DMS 273 treated with DMSO at 0.1 percent for 48 hours (cell line): ENCODE data around the gene ZSCAN16.
"Not testable (repeated sequence)": the region's sequence is repeated elsewhere in the genome, so short reads cannot be mapped to it uniquely, and the experiment has no call there.

Source experiments
- DNase-seq: peaks from one replicate; lab custom pipeline; 2025; lab: John Stamatoyannopoulos, UW

The ZSCAN16 gene

DNA sequence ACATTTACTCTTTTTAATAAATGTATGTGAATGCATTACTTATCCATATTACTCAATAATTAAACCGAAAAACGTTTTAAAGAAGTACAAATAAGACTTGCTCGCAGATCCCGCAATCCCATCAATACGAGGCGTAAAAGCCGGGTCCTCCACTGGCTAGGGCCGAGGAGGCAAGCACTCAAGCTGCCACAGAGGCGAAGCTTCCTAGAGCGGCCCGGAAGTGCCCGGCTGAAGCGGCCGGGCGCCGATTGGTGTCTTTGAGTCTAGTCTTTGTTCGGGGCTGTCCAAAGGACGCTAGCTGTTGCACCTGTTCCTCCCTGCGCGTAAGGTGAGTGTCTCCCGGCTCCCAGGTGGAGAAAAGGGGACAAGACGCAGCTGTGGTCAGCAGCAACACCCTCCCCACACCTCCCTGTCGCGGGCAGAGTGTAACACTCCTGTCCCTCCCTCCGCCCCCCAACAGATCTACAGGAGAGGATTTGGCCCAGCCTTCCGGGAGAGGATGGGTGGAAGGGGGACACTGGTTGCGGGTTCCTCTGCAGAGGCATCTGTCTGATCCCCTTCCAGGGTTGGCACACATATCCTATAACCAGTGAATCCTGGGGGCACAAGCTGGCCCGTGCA, at the start of gene ZSCAN16:
Gene ZSCAN16 (plus strand): TSS at position 260 of the 621 bp plus-strand sequence. CDS start 835 bp downstream, outside the sequence.
- peak; percentile 49 for DNase-seq

DNA sequence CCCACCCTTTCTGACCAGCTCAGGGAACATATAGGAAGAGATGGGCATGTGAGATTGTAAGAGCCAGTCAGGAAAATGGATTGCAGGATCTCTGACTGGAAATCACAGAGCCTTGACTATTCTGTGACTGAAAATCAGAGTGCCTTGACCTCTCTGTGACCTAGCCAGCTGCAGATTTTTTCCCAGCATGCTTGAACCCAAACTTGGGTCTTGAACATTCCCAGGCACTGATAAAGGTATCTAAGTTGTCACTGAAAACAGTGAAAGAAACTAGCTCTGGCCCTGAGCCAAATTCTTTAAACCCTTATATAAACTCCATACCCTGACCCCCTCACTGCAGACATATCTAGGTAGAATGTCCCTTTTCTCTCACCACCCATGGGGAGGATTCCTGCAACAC, 46.4 kb upstream of the ZSCAN16 start:
- no peak for DNase-seq

DNA sequence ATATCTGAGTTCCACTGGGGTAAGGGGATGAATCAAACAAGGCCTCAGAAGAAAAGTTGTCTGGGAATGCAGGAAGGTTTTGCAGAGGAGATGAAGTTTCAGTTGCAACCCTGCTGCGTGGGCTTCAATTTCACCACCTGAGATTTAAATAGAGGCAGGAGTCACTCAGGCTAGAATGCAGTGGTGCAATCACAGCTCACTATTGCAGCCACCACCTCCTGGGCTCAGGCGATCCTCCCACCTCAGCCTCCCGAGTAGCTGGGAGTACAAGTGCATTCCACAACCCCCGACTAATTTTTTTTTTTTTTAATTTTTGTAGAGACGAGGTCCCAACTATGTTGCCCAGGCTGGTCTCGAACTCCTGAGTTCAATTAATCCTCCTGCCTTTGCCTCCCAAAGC, 45.6 kb upstream of the ZSCAN16 start:
- no peak for DNase-seq

DNA sequence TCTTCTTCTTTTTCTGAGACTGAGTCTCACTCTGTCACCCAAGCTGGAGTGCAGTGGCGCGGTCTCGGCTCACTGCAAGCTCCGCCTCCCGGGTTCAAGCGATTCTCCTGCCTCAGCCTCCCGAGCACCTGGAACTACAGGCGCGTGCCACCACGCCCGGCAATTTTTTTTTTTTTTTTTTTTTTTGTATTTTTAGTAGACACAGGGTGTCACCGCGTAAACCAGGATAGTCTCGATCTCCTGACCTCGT, 44.1 kb upstream of the ZSCAN16 start, which contains the start of gene ZNF165:
Gene ZNF165 (plus strand): TSS at position 188 of the 250 bp plus-strand sequence. CDS start 4,913 bp downstream, outside the sequence.
- DNase-seq = not testable (repeated sequence)

DNA sequence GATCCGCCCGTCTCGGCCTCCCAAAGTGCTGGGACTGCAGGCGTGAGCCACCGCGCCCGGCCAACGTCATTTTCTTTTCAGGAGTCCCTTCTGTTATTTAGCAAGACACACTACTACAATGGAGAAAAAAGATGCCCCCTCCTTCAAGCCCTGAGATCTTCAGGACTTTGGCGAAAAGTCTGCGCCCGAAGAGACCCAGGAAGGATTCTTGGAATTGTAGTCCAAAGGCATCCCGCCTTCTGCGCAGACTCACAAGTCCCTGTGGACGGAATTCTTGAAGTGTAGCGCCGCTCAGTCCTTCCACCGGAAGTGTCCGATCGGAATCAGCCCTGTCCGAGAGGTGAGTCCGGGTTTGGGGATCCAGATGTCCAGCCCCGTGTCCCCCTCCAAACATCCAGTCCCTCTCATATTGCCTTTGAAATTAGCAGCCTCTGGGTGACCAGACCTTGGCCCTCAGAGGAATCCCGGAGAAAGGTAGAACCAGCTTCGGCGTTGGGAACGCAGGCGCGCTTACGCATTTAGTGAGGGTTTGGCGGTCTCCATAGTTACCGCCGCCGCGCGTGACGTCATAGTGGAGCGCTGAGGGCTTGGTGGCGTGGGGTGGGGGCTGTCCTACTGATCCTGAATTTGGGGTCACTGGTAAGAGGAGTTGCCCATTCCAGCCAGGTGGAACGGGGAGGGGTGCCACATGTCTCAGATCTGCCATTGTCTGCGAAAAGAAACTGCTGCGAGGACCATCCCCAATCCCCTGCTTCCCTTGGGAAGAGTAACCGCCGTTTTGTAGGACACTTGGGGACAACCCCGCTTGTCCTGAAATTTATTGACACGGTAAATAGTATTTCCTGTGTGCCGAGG, 43.6 kb upstream of the ZSCAN16 start:
- DNase-seq = peak; percentile 82

DNA sequence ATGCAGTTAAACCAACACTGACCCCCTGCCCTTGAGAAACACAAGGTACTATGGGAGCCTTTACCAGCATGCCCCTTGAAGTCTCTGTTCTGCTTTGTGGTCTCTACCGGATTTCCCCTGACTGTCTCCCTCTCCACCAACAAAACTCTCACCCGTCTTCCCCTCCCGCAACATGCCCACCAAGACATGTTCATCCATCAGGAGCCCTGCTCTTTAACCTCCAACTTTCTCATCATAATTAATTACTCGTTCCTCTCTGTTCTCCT, 43.0 kb upstream of the ZSCAN16 start:
- DNase-seq = no peak

DNA sequence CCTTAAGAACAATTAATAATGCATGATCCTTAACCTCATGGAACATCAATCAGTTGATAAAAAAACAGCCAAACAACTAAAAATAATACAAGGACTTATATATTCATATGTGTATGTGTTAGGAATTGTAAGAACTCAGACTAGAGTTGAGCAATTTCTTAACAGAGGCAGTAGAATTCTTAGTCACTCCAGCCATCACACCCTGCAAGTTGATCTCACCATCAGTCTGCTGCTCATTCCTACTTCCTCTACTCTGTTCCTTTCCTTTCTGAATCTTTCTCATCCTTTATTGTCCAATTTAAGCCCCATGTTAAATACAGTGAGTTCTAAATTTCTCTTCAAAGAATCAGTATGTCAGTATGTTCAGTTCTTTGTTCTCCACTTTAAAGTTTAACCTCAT, 41.5 kb upstream of the ZSCAN16 start:
- no peak for DNase-seq

DNA sequence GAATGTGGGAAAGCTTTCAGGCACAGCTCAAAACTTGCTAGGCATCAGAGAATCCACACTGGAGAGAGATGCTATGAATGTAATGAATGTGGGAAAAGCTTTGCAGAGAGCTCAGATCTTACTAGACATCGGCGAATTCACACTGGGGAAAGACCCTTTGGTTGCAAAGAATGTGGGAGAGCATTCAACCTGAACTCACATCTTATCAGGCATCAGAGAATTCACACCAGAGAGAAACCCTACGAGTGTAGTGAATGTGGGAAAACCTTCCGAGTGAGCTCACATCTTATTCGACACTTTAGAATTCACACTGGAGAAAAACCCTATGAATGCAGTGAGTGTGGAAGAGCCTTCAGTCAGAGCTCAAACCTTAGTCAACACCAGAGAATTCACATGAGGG, 35.4 kb upstream of the ZSCAN16 start:
- DNase-seq = no peak

DNA sequence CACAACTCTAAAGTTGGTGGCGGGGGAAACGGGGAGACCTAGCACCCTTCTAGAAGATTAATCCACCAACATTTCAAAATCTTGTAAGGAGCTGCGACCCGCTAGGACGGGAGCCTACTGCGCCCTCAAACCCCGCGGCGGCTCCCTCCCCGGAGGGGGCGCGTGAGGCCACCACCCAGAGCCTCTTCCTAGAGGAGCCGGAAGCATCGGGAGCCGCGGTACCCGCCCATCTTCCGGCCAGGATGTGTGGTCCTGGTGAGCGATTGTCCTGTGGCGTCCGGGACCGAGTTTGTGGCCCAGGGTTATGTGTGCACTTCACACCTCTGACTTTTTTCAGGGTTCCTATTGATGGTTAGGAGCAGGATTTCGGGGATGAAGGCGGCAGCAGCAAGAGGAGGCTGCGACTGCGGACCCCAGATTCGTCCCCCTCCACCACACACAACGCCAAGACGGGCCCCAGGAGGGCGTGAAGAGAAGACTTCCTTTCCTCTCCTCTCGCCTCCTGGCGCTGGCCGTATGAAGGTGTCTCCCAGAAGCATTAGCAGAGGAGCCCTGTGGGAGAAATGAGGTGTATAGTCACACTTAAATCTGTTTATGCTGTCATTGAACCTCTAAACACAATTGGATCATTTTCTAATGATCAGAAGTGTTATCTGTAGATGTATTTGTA, 33.4 kb upstream of the ZSCAN16 start:
- no peak for DNase-seq

DNA sequence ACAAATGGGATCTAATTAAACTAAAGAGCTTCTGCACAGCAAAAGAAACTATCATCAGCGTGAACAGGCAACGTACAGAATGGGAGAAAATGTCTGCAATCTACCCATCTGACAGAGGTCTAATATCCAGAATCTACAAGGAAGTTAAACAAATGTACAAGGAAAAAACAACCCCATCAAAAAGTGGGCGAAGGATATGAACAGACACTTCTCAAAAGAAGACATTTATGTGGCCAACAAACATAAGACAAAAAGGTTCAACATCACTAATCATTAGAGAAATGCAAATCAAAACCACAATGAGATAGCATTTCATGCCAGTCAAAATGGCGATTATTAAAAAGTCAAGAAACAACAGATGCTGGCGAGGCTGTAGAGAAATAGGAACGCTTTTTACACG, 22.2 kb upstream of the ZSCAN16 start:
- not testable (repeated sequence) for DNase-seq

DNA sequence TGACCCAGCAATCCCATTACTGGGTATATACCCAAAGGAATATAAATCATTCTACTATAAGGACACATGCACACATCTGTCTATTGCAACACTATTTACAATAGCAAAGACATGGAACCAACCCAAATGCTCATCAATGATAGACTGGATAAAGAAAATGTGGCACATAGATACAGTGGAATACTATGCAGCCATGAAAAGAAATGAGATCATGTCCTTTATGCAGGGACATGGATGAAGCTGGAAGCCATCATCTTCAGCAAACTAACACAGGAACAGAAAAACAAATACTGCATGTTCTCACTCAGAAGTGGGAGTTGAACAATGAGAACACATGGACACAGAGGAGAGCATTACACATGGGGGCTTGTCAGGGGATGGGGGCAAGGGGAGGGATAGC, 21.7 kb upstream of the ZSCAN16 start:
- not testable (repeated sequence) for DNase-seq

DNA sequence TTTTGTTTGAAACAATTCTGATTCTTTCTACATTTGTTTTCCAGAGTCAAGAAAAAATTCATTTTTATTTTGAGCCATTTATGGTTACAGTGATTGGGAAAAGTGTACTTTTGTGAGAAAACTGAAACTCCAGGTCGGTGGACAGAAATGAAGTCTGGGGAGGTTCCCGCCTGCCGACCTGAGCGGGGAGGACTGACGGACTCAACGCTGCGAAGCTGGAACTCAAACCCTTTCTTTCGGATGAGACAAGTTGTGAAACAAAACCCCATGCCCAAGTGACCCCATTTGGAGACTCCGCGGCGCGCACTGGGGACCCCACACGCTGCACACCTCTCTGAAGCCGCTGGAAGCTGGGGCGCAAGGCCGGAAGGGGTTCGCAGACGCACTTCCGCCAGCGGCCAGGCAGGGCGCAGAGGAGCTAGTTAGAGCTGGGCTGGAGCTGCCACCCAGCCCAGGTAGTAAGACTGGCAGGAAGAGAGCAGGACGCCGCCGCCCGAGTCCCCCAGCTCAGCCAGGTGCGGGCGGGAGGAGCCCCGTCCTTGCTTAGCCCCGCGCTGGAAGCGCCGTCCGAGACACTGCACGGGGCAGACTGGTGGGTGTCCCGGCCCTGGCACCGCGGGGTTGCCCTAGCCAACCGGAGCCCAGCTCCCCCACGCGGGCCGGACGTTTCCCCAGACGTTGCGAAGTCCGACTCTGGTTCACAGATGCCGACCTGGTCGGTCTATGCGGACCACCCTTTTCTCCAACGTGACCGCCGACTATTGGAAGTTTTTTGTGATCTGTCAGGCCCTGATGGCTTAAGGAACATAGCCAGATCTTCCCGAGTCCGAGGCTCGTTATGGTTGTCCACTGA, 19.8 kb upstream of the ZSCAN16 start:
- DNase-seq = peak; percentile 31

DNA sequence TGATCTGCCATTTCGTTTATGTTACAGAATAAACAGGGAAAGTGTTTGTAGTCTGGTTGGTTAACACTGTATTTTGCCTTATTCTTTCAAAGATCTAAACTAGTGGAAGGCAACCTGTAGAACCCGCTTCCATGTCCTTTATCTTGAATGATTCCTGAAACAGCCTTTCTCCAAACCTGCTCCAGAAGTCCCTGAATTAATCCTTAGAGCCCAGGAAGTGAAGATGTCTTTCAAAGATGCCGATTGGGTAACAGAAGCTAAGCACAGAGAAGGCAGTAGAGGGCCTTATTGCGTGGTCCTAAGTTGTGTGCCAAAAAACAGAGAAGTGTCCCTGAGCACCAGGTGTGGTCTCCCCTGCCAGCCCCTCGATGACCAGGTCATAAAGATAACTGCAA, 19.2 kb upstream of the ZSCAN16 start:
- DNase-seq = no peak

DNA sequence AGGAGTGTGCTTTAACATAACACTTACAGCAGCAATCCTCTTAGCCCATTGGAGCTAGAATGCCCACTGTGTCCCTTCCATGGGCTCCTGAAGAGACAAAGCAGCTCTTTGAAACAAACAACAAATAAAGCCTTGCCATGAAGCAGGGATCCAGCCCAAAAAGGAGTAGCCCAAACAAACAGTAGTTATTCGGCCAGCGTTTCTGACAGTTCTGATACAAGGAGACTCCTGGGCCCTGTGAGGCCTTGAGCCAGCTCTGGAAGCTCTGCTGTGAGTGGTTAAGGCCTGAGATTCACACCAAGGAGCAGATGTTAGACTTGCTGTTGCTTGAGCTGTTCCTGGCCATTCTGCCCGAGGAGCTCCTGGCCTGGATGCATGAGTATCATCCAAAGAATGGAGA, 16.9 kb upstream of the ZSCAN16 start:
- no peak for DNase-seq

DNA sequence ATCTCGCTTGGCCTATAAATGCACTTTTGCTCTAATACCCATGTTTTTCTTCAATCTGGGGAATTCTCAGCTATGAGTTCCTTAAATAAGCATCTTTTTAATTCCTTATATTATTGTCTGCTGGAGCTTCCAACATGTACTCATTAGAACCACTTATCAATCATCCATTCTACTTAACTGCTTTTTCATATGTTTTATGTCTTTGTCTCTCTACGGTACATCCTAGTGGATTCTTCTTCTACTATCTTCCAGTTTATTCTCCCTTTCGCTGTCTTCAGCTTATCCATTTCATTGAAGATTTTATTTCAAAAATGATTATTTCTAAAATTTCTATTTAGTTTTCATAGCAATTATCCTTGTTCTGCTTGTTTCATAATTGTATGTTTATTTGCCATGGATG, 12.4 kb upstream of the ZSCAN16 start:
- DNase-seq = no peak

DNA sequence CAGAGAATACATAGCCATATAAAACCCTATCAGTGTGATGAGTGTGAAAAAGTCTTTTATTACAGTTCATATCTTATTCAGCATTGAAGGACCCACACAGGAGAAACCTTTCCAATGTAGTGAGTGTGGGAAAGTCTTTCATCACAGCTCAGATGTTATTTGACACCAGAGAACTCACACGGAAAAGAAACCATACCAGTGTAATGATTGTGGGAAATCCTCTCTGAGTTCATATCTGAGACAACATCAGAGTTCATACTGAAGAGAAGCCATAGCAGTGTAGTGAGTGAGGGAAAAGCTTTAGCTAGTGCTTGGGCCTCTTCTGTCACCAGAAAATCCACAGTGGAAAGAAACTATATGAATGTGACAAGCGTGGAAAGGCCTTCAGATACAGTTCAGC, 8.6 kb upstream of the ZSCAN16 start:
- no peak for DNase-seq

DNA sequence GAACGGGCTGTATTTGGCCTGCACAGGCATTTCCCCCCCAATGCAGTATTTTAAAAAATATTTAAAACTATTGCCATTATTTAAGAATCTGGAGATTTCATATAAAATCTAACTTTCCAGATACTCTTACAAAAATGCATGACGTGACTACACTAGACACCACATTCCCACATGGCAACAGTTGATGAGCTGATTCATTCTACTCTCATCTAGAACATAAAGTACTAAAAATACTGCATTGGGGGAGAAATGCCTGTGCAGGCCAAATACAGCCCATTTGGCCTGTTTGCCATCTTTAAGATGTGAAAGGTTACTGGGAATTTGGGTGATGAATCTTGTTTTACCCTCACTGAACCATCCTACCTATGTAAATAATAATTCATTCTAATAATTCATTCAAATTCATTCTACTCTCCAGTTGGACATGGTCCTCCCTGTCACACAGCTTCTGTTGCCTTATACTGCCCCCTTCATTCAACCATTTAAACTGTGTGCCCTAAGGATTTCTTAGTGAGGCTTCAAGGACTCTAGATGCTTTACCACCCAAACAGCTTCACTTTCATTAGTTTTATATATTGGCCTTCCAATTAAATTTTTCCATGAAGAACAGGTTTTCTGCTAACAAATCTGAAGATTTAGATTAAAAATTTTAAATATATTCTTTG, 6.9 kb upstream of the ZSCAN16 start:
- no peak for DNase-seq

DNA sequence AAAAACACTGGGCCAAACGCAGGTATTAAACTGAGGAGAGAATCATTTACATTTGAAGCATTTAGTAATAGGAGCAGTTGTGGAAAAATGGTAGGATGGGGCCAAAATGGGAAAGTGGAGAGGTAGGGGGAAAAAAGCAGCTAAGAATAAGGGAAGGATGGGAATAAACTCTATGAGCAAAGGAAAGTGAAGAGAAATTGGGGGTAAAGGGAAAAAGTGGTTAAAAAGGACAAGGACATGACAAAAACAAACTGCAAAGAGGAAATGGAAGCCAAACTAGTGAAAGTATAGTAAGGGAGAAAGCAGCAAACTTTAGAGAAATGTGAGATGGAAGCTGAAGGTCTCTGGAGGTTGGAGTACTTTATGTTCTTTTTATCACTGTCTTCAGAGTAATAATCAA, 6.2 kb upstream of the ZSCAN16 start:
- DNase-seq = no peak

DNA sequence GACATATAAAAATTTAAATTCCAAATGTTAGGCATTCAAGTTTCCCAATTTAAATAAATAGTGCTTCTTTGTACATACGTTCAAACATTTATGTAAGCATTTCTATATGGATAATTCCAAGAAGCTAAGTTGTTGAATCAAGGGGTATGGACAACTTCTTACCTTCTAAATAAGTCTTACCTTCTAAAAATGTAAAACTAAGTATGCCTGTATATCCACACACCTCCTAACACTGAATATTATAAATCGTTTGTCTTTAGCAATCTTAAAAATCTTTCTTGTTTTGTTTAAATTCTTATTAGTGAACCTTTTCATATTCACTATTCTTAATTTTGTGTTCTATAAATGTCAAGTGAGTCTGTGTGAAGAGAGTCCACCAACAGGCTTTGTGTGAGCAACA, 2.5 kb upstream of the ZSCAN16 start:
- DNase-seq = no peak

DNA sequence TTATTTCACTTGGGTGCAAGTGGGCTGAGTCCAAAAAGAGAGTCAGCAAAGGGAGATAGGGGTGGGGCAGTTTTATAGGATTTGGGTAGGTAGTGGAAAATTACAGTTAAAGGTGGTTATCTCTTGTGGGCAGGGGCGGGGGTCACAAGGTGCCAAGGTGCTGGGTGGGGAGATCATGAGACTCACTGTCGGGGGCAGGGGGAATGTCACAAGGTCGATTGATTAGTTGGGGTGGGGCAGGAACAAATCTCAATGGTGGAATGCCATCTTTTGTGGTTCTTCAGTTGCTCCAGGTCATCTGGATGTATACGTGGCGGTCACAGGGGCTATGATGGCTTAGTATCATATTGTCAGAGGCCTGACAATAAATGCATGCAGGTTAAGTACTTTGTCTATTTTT, 2.1 kb upstream of the ZSCAN16 start:
- not testable (repeated sequence) for DNase-seq

DNA sequence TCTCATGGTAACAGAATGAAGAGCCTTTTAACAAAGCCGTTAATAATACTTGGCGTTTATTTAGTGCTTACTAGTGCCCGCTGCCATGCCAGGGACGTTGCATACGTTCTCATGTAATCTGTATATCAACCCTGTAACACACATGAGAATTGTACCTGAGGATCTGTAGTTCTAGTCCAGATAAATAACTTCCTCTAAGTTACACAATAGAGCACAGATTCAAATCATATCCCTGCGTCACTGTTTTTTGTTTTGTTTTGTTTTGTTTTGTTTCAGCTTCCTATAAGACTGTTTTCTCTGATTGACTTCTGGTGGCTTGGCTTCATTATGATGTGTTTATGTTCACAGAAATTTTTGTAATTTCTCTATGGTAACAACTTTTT, 553 bp downstream of the ZSCAN16 start:
- DNase-seq = no peak

DNA sequence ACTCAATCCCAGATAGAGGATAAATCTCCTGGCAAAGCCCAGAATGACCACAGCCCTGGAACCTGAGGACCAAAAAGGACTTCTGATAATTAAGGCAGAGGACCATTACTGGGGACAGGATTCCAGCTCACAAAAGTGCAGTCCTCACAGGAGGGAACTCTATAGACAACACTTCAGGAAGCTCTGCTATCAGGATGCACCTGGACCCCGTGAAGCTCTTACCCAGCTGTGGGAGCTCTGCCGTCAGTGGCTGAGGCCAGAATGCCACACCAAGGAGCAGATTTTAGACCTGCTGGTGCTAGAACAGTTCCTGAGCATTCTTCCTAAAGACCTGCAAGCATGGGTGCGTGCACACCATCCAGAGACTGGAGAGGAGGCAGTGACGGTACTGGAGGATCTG, 992 bp downstream of the ZSCAN16 start:
- no peak for DNase-seq
